ENCODE results near the gene PRKN.
"Not testable (repeated sequence)": the region's sequence is repeated elsewhere in the genome, so short reads cannot be mapped to it uniquely, and the experiment has no call there.

DNA sequence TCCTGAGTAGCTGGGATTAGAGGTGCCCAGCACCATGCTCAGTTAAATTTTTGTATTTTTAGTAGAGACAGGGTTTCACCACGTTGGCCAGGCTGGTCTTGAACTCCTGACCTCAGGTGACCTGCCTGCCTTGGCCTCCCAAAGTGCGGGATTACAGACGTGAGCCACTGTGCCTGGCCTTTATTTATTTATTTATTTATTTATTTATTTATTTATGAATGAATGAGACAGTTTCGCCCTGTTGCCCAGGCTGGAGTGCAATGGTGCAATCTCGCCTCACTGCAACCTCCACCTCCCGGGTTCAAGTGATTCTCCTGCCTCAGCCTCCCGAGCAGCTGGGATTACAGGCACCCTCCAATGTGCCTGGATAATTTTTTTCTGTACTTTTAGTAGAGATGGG lies 48.7 kb downstream of the PRKN start:
- not testable (repeated sequence) for TF ChIP-seq POLR2A (IDR thresholded peaks at IDR 0.05)
- TF ChIP-seq, protein P1, sequence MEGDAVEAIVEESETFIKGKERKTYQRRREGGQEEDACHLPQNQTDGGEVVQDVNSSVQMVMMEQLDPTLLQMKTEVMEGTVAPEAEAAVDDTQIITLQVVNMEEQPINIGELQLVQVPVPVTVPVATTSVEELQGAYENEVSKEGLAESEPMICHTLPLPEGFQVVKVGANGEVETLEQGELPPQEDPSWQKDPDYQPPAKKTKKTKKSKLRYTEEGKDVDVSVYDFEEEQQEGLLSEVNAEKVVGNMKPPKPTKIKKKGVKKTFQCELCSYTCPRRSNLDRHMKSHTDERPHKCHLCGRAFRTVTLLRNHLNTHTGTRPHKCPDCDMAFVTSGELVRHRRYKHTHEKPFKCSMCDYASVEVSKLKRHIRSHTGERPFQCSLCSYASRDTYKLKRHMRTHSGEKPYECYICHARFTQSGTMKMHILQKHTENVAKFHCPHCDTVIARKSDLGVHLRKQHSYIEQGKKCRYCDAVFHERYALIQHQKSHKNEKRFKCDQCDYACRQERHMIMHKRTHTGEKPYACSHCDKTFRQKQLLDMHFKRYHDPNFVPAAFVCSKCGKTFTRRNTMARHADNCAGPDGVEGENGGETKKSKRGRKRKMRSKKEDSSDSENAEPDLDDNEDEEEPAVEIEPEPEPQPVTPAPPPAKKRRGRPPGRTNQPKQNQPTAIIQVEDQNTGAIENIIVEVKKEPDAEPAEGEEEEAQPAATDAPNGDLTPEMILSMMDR (IDR thresholded peaks at IDR 0.05): not testable (repeated sequence)
